IMR-90 (cell line): ENCODE measurements around the gene CYFIP1. TPM values are rescaled to one million over a fixed set of nuclear protein-coding genes. Genes with fewer than 3 reads are reported as not detected.

Experiments used
- ATAC-seq: fragments of 200-7000 bp; cut with Tn5 transposase; 2 replicates; pipeline ENCODE4 v1.9.1; 2020; ENCODE audit warnings: low read depth, mild to moderate bottlenecking, moderate library complexity
- BruUV-seq: library from RNA; stranded (reverse); fragments of 400-500 nt; replicated peaks from 2 replicates; lab custom pipeline; 2021; lab: Mats Ljungman, UMichigan
- CTCF ChIA-PET: fragments of 300-600 bp; formaldehyde crosslinking; extraction: SDS; loops from one replicate; lab custom pipeline; 2021; ENCODE audit warnings: antibody characterized with exemption; lab: Yijun Ruan, JAX
- POLR2A ChIA-PET: fragments of 300-600 bp; sonication (Branson Sonifier 250); formaldehyde crosslinking; loops from one replicate; lab custom pipeline; 2022; ENCODE audit warnings: antibody characterized with exemption; ENCODE audit not compliant: unreplicated experiment; lab: Charles Lee
- DNase-seq: peaks from one replicate; pipeline ENCODE4 v3.0.0; 2013
- H2AFZ ChIP-seq: replicated peaks from 2 replicates; pipeline ENCODE3; 2013; ENCODE audit warnings: low read length, mild to moderate bottlenecking; ENCODE audit not compliant: poor library complexity
- H2AK5ac ChIP-seq: 2 replicates; pipeline ENCODE4 v1.6.1; 2013; ENCODE audit warnings: low read depth, low read length, inconsistent platforms
- H2AK9ac ChIP-seq: replicated peaks from 2 replicates; pipeline ENCODE3; 2013; ENCODE audit warnings: mild to moderate bottlenecking, low read depth, low read length, moderate library complexity; ENCODE audit not compliant: poor library complexity
- H2BK120ac ChIP-seq: 2 replicates; pipeline ENCODE4 v1.6.1; 2013; ENCODE audit warnings: low read depth, low read length, inconsistent platforms
- H2BK15ac ChIP-seq: 3 replicates; pipeline ENCODE4 v1.6.1; 2013; ENCODE audit warnings: low read depth, low read length, inconsistent platforms
- H2BK20ac ChIP-seq: 2 replicates; pipeline ENCODE4 v1.6.1; 2013; ENCODE audit warnings: low read depth, mild to moderate bottlenecking, inconsistent platforms, low read length, moderate library complexity
- H2BK5ac ChIP-seq: 2 replicates; pipeline ENCODE4 v1.6.1; 2013; ENCODE audit warnings: mild to moderate bottlenecking, low read depth, low read length, inconsistent platforms; ENCODE audit not compliant: poor library complexity, severe bottlenecking
- H3K14ac ChIP-seq: replicated peaks from 2 replicates; pipeline ENCODE4 v1.6.1; 2013; ENCODE audit warnings: low read depth, low read length, inconsistent platforms
- H3K18ac ChIP-seq: 2 replicates; pipeline ENCODE4 v1.6.1; 2013; ENCODE audit warnings: low read depth, low read length, control low read depth
- H3K23ac ChIP-seq: 2 replicates; pipeline ENCODE4 v1.6.1; 2013; ENCODE audit warnings: low read depth, low read length, inconsistent platforms
- H3K27ac ChIP-seq: 2 replicates; pipeline ENCODE4 v1.5.1; 2013; ENCODE audit warnings: mild to moderate bottlenecking, control low read depth, low read length; ENCODE audit not compliant: insufficient read depth
- H3K27me3 ChIP-seq: 2 replicates; pipeline ENCODE4 v1.6.1; 2013; ENCODE audit warnings: low read length; ENCODE audit not compliant: control insufficient read depth, insufficient read depth
- H3K36me3 ChIP-seq: 2 replicates; pipeline ENCODE4 v1.6.1; 2013; ENCODE audit warnings: low read length, mixed read lengths; ENCODE audit not compliant: control insufficient read depth, insufficient read depth
- H3K4ac ChIP-seq: 2 replicates; pipeline ENCODE4 v1.6.1; 2013; ENCODE audit warnings: low read depth, low read length, inconsistent platforms
- H3K4me1 ChIP-seq: 2 replicates; pipeline ENCODE4 v1.6.1; 2013; ENCODE audit warnings: low read length, mixed read lengths; ENCODE audit not compliant: control insufficient read depth, insufficient read depth
- H3K4me2 ChIP-seq: 2 replicates; pipeline ENCODE4 v1.6.1; 2013; ENCODE audit warnings: low read depth, mild to moderate bottlenecking, control low read depth, low read length, moderate library complexity
- H3K4me3 ChIP-seq: 2 replicates; pipeline ENCODE4 v1.5.1; 2013; ENCODE audit warnings: low read depth, mild to moderate bottlenecking, control low read depth, low read length, moderate library complexity; ENCODE audit not compliant: insufficient read depth
- H3K56ac ChIP-seq: 2 replicates; pipeline ENCODE4 v1.6.1; 2013; ENCODE audit warnings: low read length, inconsistent platforms; ENCODE audit not compliant: insufficient read depth; ENCODE audit errors: extremely low read depth
- H3K79me1 ChIP-seq, 2 experiments: 2 replicates each; pipeline ENCODE4 v1.6.1; 2013; ENCODE audit warnings: low read length in 2 of 2, inconsistent platforms in 1 of 2, low read depth in 1 of 2
- H3K9ac ChIP-seq: 2 replicates; pipeline ENCODE4 v1.6.1; 2013; ENCODE audit warnings: low read depth, low read length, control low read depth
- H3K9me1 ChIP-seq: 2 replicates; pipeline ENCODE4 v1.6.1; 2013; ENCODE audit warnings: low read length, inconsistent platforms; ENCODE audit not compliant: insufficient read depth
- H3K9me3 ChIP-seq: 2 replicates; pipeline ENCODE4 v1.6.1; 2013; ENCODE audit warnings: low read length; ENCODE audit not compliant: control insufficient read depth, insufficient read depth
- H4K20me1 ChIP-seq: 2 replicates; pipeline ENCODE4 v1.6.1; 2013; ENCODE audit warnings: low read length, inconsistent platforms; ENCODE audit not compliant: insufficient read depth
- H4K5ac ChIP-seq: 2 replicates; pipeline ENCODE4 v1.6.1; 2013; ENCODE audit warnings: mild to moderate bottlenecking, low read depth, low read length, control low read depth
- H4K8ac ChIP-seq, 2 experiments: 2 replicates each; pipeline ENCODE4 v1.6.1; 2013; ENCODE audit warnings: low read depth in 2 of 2, low read length in 2 of 2, control low read depth in 1 of 2, inconsistent platforms in 1 of 2
- H4K91ac ChIP-seq: 2 replicates; pipeline ENCODE4 v1.6.1; 2013; ENCODE audit warnings: low read depth, low read length, inconsistent platforms; ENCODE audit not compliant: insufficient read depth
- CEBPB ChIP-seq: IDR thresholded peaks from 2 replicates; pipeline ENCODE4 v1.6.1; 2012; ENCODE audit warnings: low read depth, low read length, improper control_type of control experiment
- FOS ChIP-seq: fragments of 150-350 bp; IDR thresholded peaks from 2 replicates; pipeline ENCODE4 v1.6.1; 2016; ENCODE audit warnings: low read depth, low read length
- MXI1 ChIP-seq: IDR thresholded peaks from 2 replicates; pipeline ENCODE4 v1.6.1; 2012; ENCODE audit warnings: low read depth, mild to moderate bottlenecking, low read length, moderate library complexity, borderline replicate concordance
- POLR2A ChIP-seq: IDR thresholded peaks from 2 replicates; pipeline ENCODE4 v1.6.1; 2012; ENCODE audit warnings: mild to moderate bottlenecking, low read depth, low read length
- RAD21 ChIP-seq: IDR thresholded peaks from 2 replicates; pipeline ENCODE4 v1.6.1; 2012; ENCODE audit warnings: low read length, improper control_type of control experiment
- RCOR1 ChIP-seq: IDR thresholded peaks from 2 replicates; pipeline ENCODE4 v1.6.1; 2012; ENCODE audit warnings: mild to moderate bottlenecking, low read length, improper control_type of control experiment; ENCODE audit not compliant: insufficient replicate concordance
- SMC3 ChIP-seq: fragments of 150-350 bp; IDR thresholded peaks from 2 replicates; pipeline ENCODE4 v1.6.1; 2016; ENCODE audit warnings: low read depth, mild to moderate bottlenecking, antibody characterized with exemption, low read length, moderate library complexity
- WGBS, 2 experiments: methylation state at CpG; one replicate each; pipeline versions ENCODE4 v1.1.5 to v1.1.7; 2013; ENCODE audit warnings: missing lambda C conversion rate in 2 of 2; ENCODE audit not compliant: insufficient read length in 1 of 2; ENCODE audit errors: extremely low coverage in 2 of 2; 5-methylcytosine and 5-hydroxymethylcytosine counted together
- dilution Hi-C: fragments of 300-500 bp; cut with HindIII; formaldehyde crosslinking; loops from one replicate; pipeline ENCODE4 v1.14.3; 2018; ENCODE audit warnings: low sequenced_read_pairs; ENCODE audit not compliant: unreplicated experiment
- in situ Hi-C: fragments of 300-500 bp; cut with MboI; formaldehyde crosslinking; loops from 3 replicates; pipeline ENCODE4 v1.14.3; 2019; ENCODE audit warnings: low sequenced_read_pairs, inconsistent platforms, mixed read lengths
- intact Hi-C: fragments of 100-400 bp; cut with micrococcal nuclease; formaldehyde crosslinking; loops from 2 replicates; pipeline ENCODE4 v1.10.0; 2022
- polyA plus RNA-seq, 3 experiments: library from polyadenylated mRNA; depleted of rRNA; stranded (reverse); fragments of >200 nt; gene quantifications; 2 replicates each; pipeline ENCODE4 v1.2.3, GENCODE V29; 2012; ENCODE audit warnings: low replicate concordance in 1 of 3
- total RNA-seq: library from RNA; depleted of rRNA; stranded (reverse); fragments of >200 nt; gene quantifications from 2 replicates; pipeline ENCODE4 v1.2.3, GENCODE V29; 2012
- TF ChIP-seq, protein P1 (sequence below): fragments of 150-350 bp; IDR thresholded peaks from 2 replicates; pipeline ENCODE4 v1.6.1; 2017; ENCODE audit warnings: mild to moderate bottlenecking, antibody characterized with exemption, low read length, low read depth

Gene CYFIP1
- total and polyA plus RNA-seq, 2 of the 4 experiments (the other 2 are of a cell fraction) = 58.4 to 163 TPM

DNA sequence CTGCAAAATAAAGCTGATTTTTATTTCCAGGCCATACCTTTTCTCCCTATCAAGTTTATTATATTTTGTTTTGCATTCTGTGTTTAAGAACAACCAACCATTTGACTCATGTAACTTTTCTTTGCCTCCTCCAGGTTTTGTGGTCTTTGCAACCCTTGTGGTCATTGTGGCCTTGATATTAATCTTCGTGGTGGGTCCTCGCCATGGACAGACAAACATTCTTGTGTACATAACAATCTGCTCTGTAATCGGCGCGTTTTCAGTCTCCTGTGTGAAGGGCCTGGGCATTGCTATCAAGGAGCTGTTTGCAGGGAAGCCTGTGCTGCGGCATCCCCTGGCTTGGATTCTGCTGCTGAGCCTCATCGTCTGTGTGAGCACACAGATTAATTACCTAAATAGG, 114.1 kb downstream of the CYFIP1 start:
- no peak overlapping the region for H3K9ac ChIP-seq
- no peak overlapping the region for H3K14ac ChIP-seq
- no TSS peak for BruUV-seq
- H3K4me3 ChIP-seq = no peak overlapping the region
- H3K79me1 ChIP-seq = peaks cover 14 to 41% of the 10 kb centered on the region in 2 experiments
- no peak overlapping the region for H3K23ac ChIP-seq
- no peak overlapping the region for H3K4me2 ChIP-seq
- H4K5ac ChIP-seq = no peak overlapping the region
- no peak overlapping the region for H3K56ac ChIP-seq
- intact Hi-C loops (no loop called here), dilution Hi-C loops (no loop called here), in situ Hi-C loops (no loop called here)
- H4K91ac ChIP-seq = no peak overlapping the region
- no peak overlapping the region for H2BK20ac ChIP-seq
- POLR2A ChIA-PET = no interaction called here
- H2BK120ac ChIP-seq = no peak overlapping the region
- no peak overlapping the region for H2AK9ac ChIP-seq
- 96% methylated on average over 4 of the region's 7 CpGs; no CpG with 5 or more reads in 1 of the 2 experiments for WGBS, 2 experiments
- no peak overlapping the region for H2AK5ac ChIP-seq
- ATAC-seq = no peak
- peaks cover 15% of the 10 kb centered on the region for H4K20me1 ChIP-seq
- H3K36me3 ChIP-seq = peaks cover 55% of the 10 kb centered on the region
- H3K18ac ChIP-seq = no peak overlapping the region
- H2BK15ac ChIP-seq = no peak overlapping the region
- no peaks in the 10 kb centered on the region for H3K4me1 ChIP-seq
- H2BK5ac ChIP-seq = no peak overlapping the region
- no peaks in the 10 kb centered on the region for H3K9me3 ChIP-seq
- H2AFZ ChIP-seq = no peak overlapping the region
- H3K4ac ChIP-seq = no peak overlapping the region
- no peak overlapping the region for H4K8ac ChIP-seq
- no peak for TF ChIP-seq FOS
- TF ChIP-seq, protein P1, sequence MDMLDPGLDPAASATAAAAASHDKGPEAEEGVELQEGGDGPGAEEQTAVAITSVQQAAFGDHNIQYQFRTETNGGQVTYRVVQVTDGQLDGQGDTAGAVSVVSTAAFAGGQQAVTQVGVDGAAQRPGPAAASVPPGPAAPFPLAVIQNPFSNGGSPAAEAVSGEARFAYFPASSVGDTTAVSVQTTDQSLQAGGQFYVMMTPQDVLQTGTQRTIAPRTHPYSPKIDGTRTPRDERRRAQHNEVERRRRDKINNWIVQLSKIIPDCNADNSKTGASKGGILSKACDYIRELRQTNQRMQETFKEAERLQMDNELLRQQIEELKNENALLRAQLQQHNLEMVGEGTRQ = no peak
- TF ChIP-seq RAD21 = no peak
- no peak for TF ChIP-seq POLR2A
- no peak for TF ChIP-seq SMC3
- TF ChIP-seq CEBPB = no peak
- no peak for TF ChIP-seq RCOR1
- no peak for TF ChIP-seq MXI1
- peak; percentile 19 for DNase-seq
- no peak overlapping the region for H3K27ac ChIP-seq
- H3K9me1 ChIP-seq = peaks cover 2% of the 10 kb centered on the region
- H3K27me3 ChIP-seq = no peaks in the 10 kb centered on the region
- CTCF ChIA-PET = no interaction called here
